ENCODE measurements around the gene AXL.

The AXL gene

DNA sequence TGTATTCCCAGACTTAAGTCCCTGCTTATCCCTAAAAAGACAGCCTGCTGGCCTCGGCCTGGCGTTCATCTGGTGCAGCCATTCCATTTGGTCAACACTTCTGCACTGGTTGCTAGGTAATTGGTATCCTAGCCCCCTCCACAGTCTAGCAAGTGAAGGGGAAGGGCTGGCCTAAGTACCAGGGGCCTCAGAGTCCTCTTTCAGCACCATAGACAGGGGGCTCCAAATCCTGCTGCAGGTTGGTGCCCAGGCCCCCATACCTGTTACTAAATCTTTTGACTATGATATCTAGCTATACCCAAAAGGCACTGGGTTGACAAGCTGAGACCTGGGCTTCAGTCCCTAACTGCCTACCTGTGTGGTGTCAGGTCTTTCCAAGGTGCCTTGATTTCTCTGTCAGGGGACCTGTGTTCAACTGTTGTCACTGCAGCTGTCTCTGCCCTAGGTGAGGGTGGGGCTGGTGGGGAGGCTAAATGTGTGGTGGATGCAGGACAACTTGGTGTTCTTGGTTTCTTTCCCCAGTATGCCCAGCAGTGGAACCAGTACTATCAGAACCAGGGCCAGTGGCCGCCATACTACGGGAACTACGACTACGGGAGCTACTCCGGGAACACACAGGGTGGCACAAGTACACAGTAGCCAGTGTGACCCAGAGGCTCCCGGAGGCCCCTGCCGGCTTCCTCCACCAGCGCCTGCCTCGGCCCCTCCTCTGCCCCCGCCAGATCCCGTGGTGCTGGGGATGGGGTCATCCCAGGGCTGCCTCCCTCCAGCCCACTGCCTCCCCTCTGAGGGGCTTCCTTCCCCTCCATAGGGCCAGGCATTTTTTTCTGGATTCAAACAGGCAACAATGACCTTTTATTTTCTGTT is 87.1 kb downstream of the AXL start:
- in situ Hi-C loops (cut with MboI; ENCODE audit: low sequenced_read_pairs): no loop called here

DNA sequence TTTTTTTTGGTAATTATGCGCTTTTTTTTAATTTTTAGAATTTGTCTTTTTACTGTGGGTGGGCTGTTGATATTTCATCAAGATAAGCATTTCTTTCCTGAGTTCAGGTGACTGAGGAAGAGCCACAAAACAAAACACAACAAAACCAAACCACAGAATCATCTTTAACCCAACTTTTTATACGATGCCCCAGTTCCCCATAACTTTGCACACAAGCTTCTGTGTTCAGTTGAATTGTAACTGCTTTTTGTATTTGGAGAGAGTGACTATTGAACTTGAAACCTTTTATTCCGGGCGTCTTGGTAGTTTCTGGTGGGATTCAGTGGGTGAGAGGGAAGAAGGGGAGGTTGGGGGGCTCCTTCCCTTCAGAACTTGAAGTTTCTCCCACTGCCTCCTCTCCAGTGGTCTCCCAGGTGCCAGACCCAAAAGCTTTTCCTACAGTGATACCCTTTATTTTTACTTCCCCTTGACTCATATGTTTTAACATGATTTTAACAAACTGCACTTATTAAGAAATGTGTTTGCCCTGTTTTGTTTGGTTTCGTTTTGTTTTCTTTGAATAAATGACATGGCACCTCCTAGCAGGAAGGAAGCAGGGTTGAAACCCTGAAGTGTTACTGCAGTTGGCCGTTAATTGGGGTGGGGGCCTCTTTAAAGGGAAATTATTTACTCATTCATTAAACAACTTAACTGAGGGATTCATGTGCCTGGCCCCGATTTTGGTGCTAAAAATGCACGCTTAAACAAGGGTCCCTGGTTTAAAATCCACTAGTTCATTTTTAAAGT is 88.3 kb downstream of the AXL start:
- in situ Hi-C loops (cut with MboI; ENCODE audit: low sequenced_read_pairs): no loop called here

DNA sequence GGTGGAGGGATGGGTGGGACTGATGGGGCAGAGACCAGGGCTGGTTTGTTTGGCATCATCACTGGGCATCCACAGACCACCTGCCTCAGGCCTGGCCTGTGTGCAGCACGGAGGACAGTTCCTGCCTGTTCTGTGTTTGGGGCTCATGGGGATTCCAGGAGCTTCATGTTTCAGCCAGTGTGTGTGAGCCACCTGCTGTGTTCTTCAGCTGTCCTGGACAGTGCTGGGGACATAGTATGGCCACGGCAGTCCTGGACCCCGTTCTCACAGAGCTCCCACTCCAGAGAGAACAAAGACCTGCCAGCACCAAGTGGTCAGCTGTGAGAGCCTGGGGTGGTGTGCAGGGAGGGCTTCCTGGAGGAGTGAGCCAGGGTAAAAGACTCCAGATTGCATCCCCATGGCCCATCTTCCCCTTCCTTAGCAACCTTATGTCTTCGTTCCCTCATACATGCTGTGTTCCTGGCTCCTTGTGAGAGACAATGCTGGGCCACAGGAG is 89.0 kb downstream of the AXL start:
- in situ Hi-C loops (cut with MboI; ENCODE audit: low sequenced_read_pairs): no loop called here

DNA sequence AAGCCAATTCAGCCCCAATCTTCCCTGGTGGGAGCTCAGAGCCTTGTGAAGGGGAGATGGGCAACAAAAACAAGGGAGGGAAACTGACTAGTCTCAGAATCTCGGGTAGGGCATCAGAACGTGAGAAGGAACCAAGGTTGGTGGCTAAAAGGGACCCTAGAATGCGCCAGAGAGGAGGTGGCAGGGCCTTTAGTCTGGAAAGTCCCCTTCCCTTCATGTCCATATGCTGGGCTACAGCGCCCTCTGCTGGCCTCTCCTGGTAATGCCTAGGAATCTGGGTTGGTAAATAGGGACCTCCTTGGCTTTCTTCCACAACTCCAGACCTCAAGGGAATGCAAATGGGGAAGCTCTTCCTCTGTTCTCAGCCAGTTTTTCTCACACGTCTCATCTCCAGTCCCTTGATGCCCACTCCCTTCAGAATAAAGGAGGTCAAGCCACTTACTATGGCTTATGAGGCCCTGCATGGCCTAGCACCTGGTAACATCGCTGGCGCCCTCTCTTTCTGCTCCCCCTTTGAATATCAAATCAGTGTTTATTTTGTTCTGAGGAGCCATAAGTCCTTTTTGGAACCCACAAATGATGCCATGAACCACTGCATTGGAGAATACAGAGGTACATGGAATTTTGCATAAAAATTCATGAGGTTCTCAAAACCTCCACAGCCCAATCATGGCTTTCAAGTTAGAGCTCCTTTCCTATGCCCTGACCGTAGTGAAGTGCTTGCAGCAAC is 89.6 kb downstream of the AXL start:
- in situ Hi-C loops (cut with MboI; ENCODE audit: low sequenced_read_pairs): no loop called here

DNA sequence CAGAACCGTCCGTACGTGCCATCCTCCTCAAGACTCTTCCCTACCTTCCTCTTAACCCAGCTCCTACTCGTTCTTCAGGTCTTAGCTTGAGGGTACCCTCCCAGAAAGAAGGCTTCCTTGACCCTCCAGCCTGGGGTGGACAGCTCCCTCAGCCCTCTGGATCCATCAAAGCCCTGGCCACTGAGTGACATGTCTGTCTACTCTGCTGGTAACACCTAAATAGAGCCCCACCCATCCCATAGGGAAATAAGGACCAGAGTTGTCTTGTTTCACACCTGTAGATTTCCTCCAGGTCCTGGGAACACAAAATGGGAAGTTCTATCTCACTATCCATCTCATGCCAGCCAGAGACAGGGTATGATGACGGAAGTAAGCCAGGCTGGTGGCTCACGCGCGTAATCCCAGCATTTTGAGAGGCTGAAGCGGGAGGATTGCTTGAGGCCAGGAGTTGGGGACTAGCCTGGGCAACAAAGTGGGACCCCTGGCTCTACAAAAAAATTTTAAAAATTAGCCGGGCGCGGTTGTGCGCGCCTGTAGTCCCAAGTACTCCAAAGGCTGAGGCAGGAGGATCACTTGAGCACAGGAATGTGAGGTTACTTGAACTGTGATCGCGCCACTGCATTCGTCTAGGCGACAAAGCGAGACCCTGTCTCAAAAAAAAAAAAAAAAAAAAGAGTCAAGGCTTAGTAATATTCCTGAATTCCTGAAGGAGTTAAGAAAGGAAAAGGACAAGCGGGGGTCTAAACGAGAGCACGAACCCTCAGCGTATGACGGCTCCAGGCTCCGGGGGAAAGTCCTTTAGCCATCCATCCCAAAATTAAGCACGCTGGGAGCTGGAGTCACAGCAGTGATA is 90.4 kb downstream of the AXL start:
- in situ Hi-C loops (cut with MboI; ENCODE audit: low sequenced_read_pairs): no loop called here

DNA sequence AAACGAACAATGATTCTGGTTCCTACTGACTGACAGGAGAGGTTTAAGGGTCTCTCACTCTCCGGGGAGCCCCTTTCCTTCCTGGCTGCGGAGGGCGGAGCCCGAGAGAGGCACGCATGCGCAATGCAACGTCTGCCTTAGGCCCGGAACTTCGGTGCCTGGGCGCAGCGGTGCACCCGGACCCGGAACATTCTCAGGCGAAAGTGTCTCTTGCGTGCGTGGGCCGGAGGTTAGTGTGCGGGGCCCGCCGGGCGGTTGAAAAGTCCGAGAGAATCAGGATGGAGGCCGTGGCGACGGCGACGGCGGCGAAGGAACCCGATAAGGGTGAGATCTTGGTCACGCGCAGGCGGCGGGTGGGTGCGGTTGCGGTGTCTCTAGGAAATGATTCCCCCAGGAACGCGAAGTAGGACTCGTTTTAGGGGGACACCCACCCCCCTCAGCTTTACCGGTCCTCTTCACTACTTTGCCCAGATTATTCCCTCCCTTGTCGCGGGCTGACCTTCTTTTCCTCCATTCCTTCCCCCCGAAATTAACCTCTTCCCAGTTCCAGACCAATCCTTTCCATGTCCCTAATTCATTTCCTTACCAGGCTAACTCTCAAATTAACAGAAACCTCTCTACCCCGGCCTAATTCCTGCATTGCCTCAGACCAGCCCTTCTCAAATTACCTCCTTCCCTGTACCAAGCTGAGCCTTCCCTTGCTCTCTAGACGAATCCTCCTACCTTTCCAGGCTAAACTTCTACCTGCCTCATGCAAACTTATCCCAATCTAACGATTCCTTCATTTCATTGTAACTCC is 91.2 kb downstream of the AXL start, which contains the start of gene CCDC97:
Gene CCDC97 (plus strand): TSS at position 140 of the 799 bp plus-strand sequence. CDS start 139 bp downstream, at position 279.
- in situ Hi-C loops (cut with MboI; ENCODE audit: low sequenced_read_pairs): no loop called here

DNA sequence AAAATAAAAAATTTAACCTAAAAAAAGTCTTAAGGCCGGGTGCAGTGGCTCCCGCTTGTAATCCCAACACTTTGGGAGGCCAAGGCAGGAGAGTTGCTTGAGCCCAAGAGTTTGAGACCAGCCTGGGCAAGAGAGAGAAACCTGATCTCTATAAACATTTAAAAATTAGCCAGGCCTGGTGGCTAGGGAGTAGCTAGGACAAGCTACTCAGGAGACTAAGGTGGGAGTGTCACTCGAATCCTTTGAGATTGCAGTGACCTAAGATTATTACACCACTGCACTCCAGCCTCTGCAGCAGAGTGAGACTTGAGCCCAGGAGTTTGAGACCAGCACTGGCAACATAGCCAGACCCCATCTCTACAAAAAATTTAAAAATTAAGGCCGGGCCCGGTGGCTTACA is 92.0 kb downstream of the AXL start:
- in situ Hi-C loops (cut with MboI; ENCODE audit: low sequenced_read_pairs): no loop called here
